ENCODE results near the gene PIGP.
A peak's percentile ranks its signal among the peaks of the same experiment; 100 is the strongest.
"Not testable (repeated sequence)": the region's sequence is repeated elsewhere in the genome, so short reads cannot be mapped to it uniquely, and the experiment has no call there.

Gene PIGP

GRCh38 chr21:37072988-37073416 is at the start of gene PIGP, which contains the start of gene TTC3:
TSS of gene PIGP (minus strand) at chr21:37073071. CDS start at chr21:37072515, 556 bp downstream.
TSS of gene TTC3 (plus strand) at chr21:37073254. CDS start at chr21:37087258, 14,004 bp downstream.
- Histone ChIP-seq H3K4me3 (peak within 1 kb of the TSS; percentile 74 to 96 (median 87)), H3K9ac (peak within 1 kb of the TSS; percentile 92 to 97 (median 95)), H3K4me1 (peaks cover 28 to 41% (median 34%) of the 10 kb centered on the region in 10 experiments), H3K9me3 (replicated peaks in 1 of 11) (peaks cover 0 to 24% (median 16%) of the 10 kb centered on the region in 11 experiments; a peak in 12 of 22 replicates), H3K27ac (peak within 1 kb of the TSS; percentile 90 to 98 (median 96)), H3K27me3 (no peaks in the 10 kb centered on the region), H3K4me2 (peak within 1 kb of the TSS; percentile 84 to 98 (median 95)), H4K20me1 (peaks cover 0 to 40% (median 18%) of the 10 kb centered on the region in 11 experiments; a peak in 14 of 22 replicates), H3K36me3 (peaks cover 6 to 16% (median 11%) of the 10 kb centered on the region in 11 experiments; a peak in 19 of 22 replicates)
- no peak for TF ChIP-seq Cebpa-rat (IDR thresholded peaks at IDR 0.05)

GRCh38 chr21:37119421-37120218 is 46.7 kb upstream of the PIGP start:
- no peak for TF ChIP-seq Cebpa-rat (IDR thresholded peaks at IDR 0.05)
- Histone ChIP-seq H3K4me2 (no peak overlapping the region), H3K36me3 (peaks cover 34 to 86% (median 70%) of the 10 kb centered on the region in 11 experiments), H3K9me3 (replicated peaks in 1 of 11) (peaks cover 0 to 3% (median 0%) of the 10 kb centered on the region in 11 experiments; a peak in 2 of 22 replicates), H4K20me1 (peaks cover 0 to 5% (median 0%) of the 10 kb centered on the region in 11 experiments; a peak in 2 of 22 replicates), H3K27ac (no peak overlapping the region), H3K4me3 (no peak overlapping the region), H3K27me3 (no peaks in the 10 kb centered on the region), H3K4me1 (no peaks in the 10 kb centered on the region), H3K9ac (no peak overlapping the region)

GRCh38 chr21:37118187-37118826 is 45.4 kb upstream of the PIGP start:
- H3K36me3 ChIP-seq = peaks cover 25 to 73% (median 57%) of the 10 kb centered on the region in 11 experiments
- H3K9me3 ChIP-seq (replicated peaks in 1 of 11) = peaks cover 0 to 3% (median 0%) of the 10 kb centered on the region in 11 experiments; a peak in 2 of 22 replicates
- H3K4me3 ChIP-seq = no peak overlapping the region
- H3K27ac ChIP-seq = no peak overlapping the region
- no peak for TF ChIP-seq Cebpa-rat (IDR thresholded peaks at IDR 0.05)
- no peaks in the 10 kb centered on the region for H3K4me1 ChIP-seq
- no peak overlapping the region for H3K4me2 ChIP-seq
- no peaks in the 10 kb centered on the region for H3K27me3 ChIP-seq
- H3K9ac ChIP-seq = no peak overlapping the region
- peaks cover 0 to 5% (median 0%) of the 10 kb centered on the region in 11 experiments; a peak in 2 of 22 replicates for H4K20me1 ChIP-seq

GRCh38 chr21:37117204-37117603 is 44.3 kb upstream of the PIGP start:
- peaks cover 21 to 63% (median 46%) of the 10 kb centered on the region in 11 experiments; a peak in 21 of 22 replicates for H3K36me3 ChIP-seq
- H3K4me2 ChIP-seq = no peak overlapping the region
- H3K9me3 ChIP-seq (replicated peaks in 1 of 11) = peaks cover 0 to 3% (median 0%) of the 10 kb centered on the region in 11 experiments; a peak in 2 of 22 replicates
- H3K9ac ChIP-seq = no peak overlapping the region
- no peaks in the 10 kb centered on the region for H3K27me3 ChIP-seq
- peaks cover 0 to 5% (median 0%) of the 10 kb centered on the region in 11 experiments; a peak in 2 of 22 replicates for H4K20me1 ChIP-seq
- no peak overlapping the region for H3K4me3 ChIP-seq
- no peaks in the 10 kb centered on the region for H3K4me1 ChIP-seq
- TF ChIP-seq Cebpa-rat (IDR thresholded peaks at IDR 0.05) = no peak
- no peak overlapping the region for H3K27ac ChIP-seq

GRCh38 chr21:37116459-37116858 is 43.6 kb upstream of the PIGP start:
- not testable (repeated sequence) for H3K27ac ChIP-seq
- peaks cover 16 to 58% (median 45%) of the 10 kb centered on the region in 11 experiments; a peak in 21 of 22 replicates for H3K36me3 ChIP-seq

GRCh38 chr21:37114301-37114700 is 41.4 kb upstream of the PIGP start:
- H4K20me1 ChIP-seq, H3K9ac ChIP-seq, H3K4me1 ChIP-seq: not testable (repeated sequence)

More at GRCh38 chr21:37116459-37116858, 43.6 kb upstream of the PIGP start:
- H3K9me3 ChIP-seq (replicated peaks in 1 of 11); H3K4me3 ChIP-seq; H3K9ac ChIP-seq; H3K4me1 ChIP-seq; H4K20me1 ChIP-seq; H3K27me3 ChIP-seq; H3K4me2 ChIP-seq: not testable (repeated sequence)

GRCh38 chr21:37111029-37111428 is 38.2 kb upstream of the PIGP start:
- Histone ChIP-seq H3K36me3 (peaks cover 23 to 43% (median 40%) of the 10 kb centered on the region in 11 experiments), H3K9me3 (replicated peaks in 1 of 11) (peaks cover 31 to 50% (median 42%) of the 10 kb centered on the region in 11 experiments)
- H3K4me1 ChIP-seq, H3K27me3 ChIP-seq, H4K20me1 ChIP-seq, H3K4me2 ChIP-seq, H3K4me3 ChIP-seq, H3K27ac ChIP-seq, H3K9ac ChIP-seq: not testable (repeated sequence)

More at GRCh38 chr21:37114301-37114700, 41.4 kb upstream of the PIGP start:
- not testable (repeated sequence) for H3K4me2 ChIP-seq, H3K4me3 ChIP-seq, H3K27ac ChIP-seq, H3K27me3 ChIP-seq
- peaks cover under 1 to 20% (median 10%) of the 10 kb centered on the region in 11 experiments for H3K9me3 ChIP-seq (replicated peaks in 1 of 11)
- peaks cover 3 to 41% (median 29%) of the 10 kb centered on the region in 11 experiments; a peak in 21 of 22 replicates for H3K36me3 ChIP-seq

- H3K27ac ChIP-seq = no peak overlapping the region
- H3K4me3 ChIP-seq = no peak overlapping the region
- peaks cover 31 to 74% (median 65%) of the 10 kb centered on the region in 11 experiments for H3K9me3 ChIP-seq (replicated peaks in 1 of 11)
- no peak overlapping the region for H3K4me2 ChIP-seq
- H3K36me3 ChIP-seq = peaks cover 23 to 65% (median 47%) of the 10 kb centered on the region in 11 experiments
- no peak for TF ChIP-seq Cebpa-rat (IDR thresholded peaks at IDR 0.05)
- no peaks in the 10 kb centered on the region for H3K4me1 ChIP-seq
- no peak overlapping the region for H3K9ac ChIP-seq
- no peaks in the 10 kb centered on the region for H3K27me3 ChIP-seq
- H4K20me1 ChIP-seq = no peaks in the 10 kb centered on the region
Measured at GRCh38 chr21:37106998-37107397, 34.1 kb upstream of the PIGP start.

GRCh38 chr21:37102746-37103145 is 29.9 kb upstream of the PIGP start:
- H3K9ac ChIP-seq, H3K4me3 ChIP-seq, H4K20me1 ChIP-seq, H3K27me3 ChIP-seq, H3K27ac ChIP-seq, H3K4me2 ChIP-seq, H3K4me1 ChIP-seq: not testable (repeated sequence)
- H3K9me3 ChIP-seq (replicated peaks in 1 of 11) = peaks cover 14 to 42% (median 38%) of the 10 kb centered on the region in 11 experiments; a peak in 21 of 22 replicates
- H3K36me3 ChIP-seq = peaks cover 37 to 82% (median 62%) of the 10 kb centered on the region in 11 experiments
